ENCODE results near the gene GRIK3.

- TF ChIP-seq CTCF (tag by site-specific recombination; IDR thresholded peaks at IDR 0.05): no peak
- TF ChIP-seq ZNF292 (tag by site-specific recombination; IDR thresholded peaks at IDR 0.05; ENCODE audit: borderline replicate concordance, low read depth): no peak
- TF ChIP-seq GLI4 (tag by site-specific recombination; IDR thresholded peaks at IDR 0.05): no peak
- TF ChIP-seq ZBTB1 (tag by site-specific recombination; IDR thresholded peaks at IDR 0.05): no peak
- no peak for TF ChIP-seq TCF7L2 (IDR thresholded peaks at IDR 0.05; ENCODE audit: borderline replicate concordance, low read depth, low read length)
- TF ChIP-seq ZNF175 (tag by site-specific recombination; IDR thresholded peaks at IDR 0.05): no peak
Observed at GRCh38 chr1:36768486-36769178, 265.7 kb downstream of the GRIK3 start.
